HG03025 (cell line): ENCODE results near the gene MTMR1.

Experiments
- ATAC-seq: cut with Tn5 transposase; IDR thresholded peaks from one replicate; pipeline ENCODE4 v1.9.1; 2021; ENCODE audit warnings: mild to moderate bottlenecking, moderate library complexity; ENCODE audit not compliant: unreplicated experiment, low FRiP score

MTMR1 gene

GRCh38 chrX:150692831-150693724 is at the start of gene MTMR1:
Gene MTMR1, plus strand, starts transcription at chrX:150693396. Its CDS starts 135 bp downstream, at chrX:150693531.
- peak; percentile 48 for ATAC-seq

- ATAC-seq, result no peak
Observed at GRCh38 chrX:150643958-150644357, 49.2 kb upstream of the MTMR1 start.

- no peak for ATAC-seq
Observed at GRCh38 chrX:150644422-150644821, 48.8 kb upstream of the MTMR1 start.

GRCh38 chrX:150647331-150647730 is 45.9 kb upstream of the MTMR1 start:
- no peak for ATAC-seq

GRCh38 chrX:150648296-150648940 is 44.8 kb upstream of the MTMR1 start:
- ATAC-seq, result no peak

- no peak for ATAC-seq
Observed at GRCh38 chrX:150649096-150649870, 43.9 kb upstream of the MTMR1 start.

- ATAC-seq, result no peak
Observed at GRCh38 chrX:150651906-150652305, 41.3 kb upstream of the MTMR1 start.

- ATAC-seq, result no peak
Observed at GRCh38 chrX:150655788-150656187, 37.4 kb upstream of the MTMR1 start.

GRCh38 chrX:150663073-150663472 is 30.1 kb upstream of the MTMR1 start:
- ATAC-seq, result no peak

GRCh38 chrX:150664290-150664689 is 28.9 kb upstream of the MTMR1 start:
- no peak for ATAC-seq

- ATAC-seq, result no peak
Observed at GRCh38 chrX:150676221-150676620, 17.0 kb upstream of the MTMR1 start.

GRCh38 chrX:150680974-150681373 is 12.2 kb upstream of the MTMR1 start:
- ATAC-seq, result no peak

- no peak for ATAC-seq
Observed at GRCh38 chrX:150683112-150683511, 10.1 kb upstream of the MTMR1 start.

GRCh38 chrX:150683536-150684146 is 9.6 kb upstream of the MTMR1 start:
- no peak for ATAC-seq

- no peak for ATAC-seq
Observed at GRCh38 chrX:150688911-150689451, 4.2 kb upstream of the MTMR1 start.

GRCh38 chrX:150690126-150690525 is 3.1 kb upstream of the MTMR1 start:
- ATAC-seq, result no peak

- ATAC-seq, result no peak
Observed at GRCh38 chrX:150692296-150692695, 900 bp upstream of the MTMR1 start.

GRCh38 chrX:150693725-150694574 is 754 bp downstream of the MTMR1 start:
- peak; percentile 64 for ATAC-seq

GRCh38 chrX:150694738-150695410 is 1.7 kb downstream of the MTMR1 start:
- no peak for ATAC-seq
